ENCODE data around the gene IGF2BP2. TPM values are rescaled to one million over a fixed set of nuclear protein-coding genes. Genes with fewer than 3 reads are reported as not detected.

IGF2BP2 gene
- total and polyA plus RNA-seq, 9 of the 15 experiments (the other 6 are each of a cell fraction or from before 2014, with no cell fraction given): 3.2 to 59.6 (median 30.5) TPM

DNA sequence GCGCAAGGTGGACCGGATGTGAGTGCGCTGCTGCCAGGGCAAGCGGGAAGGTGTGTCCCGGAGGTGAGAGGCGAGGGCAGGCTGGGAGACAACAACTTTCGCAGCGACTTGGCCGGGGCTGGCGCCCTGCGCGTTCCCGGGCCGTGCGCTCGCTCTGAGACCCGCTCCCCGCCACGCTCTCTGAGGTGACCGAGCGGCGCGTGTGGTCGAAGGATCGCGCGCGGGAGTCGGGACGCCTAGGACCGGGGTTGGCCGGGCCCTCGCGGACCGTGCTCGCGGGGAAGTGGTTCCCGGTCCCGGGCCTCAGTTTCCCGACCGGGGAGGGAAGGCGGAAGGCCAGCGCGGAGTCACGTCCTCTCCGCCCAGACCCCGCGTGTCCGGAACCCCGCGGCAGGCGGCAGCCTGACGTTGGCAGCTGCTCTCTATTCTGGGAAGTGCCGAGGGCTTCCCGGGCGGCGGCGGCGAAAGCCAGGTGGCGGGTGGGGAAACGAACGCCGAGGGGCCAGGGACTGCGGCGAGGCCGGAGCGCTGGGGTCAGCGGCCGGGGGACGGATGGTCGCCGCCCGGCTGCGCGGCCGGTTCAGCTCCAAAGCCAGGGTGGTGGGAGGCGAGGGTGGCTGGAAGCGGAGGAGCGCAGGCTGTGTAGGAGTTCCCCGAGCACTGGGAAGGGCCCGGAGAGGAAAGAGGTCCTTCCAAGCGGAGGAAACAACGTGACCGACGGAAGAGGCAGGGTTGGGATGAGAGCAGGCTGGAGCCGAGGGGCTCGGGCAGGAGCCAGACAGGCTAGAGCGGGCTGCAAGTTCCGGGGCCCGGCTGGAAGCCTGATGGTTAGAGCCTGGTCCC, 1.0 kb upstream of the IGF2BP2 start (continued):
- TF ChIP-seq, protein P1, sequence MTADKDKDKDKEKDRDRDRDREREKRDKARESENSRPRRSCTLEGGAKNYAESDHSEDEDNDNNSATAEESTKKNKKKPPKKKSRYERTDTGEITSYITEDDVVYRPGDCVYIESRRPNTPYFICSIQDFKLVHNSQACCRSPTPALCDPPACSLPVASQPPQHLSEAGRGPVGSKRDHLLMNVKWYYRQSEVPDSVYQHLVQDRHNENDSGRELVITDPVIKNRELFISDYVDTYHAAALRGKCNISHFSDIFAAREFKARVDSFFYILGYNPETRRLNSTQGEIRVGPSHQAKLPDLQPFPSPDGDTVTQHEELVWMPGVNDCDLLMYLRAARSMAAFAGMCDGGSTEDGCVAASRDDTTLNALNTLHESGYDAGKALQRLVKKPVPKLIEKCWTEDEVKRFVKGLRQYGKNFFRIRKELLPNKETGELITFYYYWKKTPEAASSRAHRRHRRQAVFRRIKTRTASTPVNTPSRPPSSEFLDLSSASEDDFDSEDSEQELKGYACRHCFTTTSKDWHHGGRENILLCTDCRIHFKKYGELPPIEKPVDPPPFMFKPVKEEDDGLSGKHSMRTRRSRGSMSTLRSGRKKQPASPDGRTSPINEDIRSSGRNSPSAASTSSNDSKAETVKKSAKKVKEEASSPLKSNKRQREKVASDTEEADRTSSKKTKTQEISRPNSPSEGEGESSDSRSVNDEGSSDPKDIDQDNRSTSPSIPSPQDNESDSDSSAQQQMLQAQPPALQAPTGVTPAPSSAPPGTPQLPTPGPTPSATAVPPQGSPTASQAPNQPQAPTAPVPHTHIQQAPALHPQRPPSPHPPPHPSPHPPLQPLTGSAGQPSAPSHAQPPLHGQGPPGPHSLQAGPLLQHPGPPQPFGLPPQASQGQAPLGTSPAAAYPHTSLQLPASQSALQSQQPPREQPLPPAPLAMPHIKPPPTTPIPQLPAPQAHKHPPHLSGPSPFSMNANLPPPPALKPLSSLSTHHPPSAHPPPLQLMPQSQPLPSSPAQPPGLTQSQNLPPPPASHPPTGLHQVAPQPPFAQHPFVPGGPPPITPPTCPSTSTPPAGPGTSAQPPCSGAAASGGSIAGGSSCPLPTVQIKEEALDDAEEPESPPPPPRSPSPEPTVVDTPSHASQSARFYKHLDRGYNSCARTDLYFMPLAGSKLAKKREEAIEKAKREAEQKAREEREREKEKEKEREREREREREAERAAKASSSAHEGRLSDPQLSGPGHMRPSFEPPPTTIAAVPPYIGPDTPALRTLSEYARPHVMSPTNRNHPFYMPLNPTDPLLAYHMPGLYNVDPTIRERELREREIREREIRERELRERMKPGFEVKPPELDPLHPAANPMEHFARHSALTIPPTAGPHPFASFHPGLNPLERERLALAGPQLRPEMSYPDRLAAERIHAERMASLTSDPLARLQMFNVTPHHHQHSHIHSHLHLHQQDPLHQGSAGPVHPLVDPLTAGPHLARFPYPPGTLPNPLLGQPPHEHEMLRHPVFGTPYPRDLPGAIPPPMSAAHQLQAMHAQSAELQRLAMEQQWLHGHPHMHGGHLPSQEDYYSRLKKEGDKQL (CRISPR knock-in tag; IDR thresholded peaks at IDR 0.05; ENCODE audit: borderline replicate concordance): peak; percentile 77; the same call in 1 of the 2 replicates
- TF ChIP-seq, protein P2, sequence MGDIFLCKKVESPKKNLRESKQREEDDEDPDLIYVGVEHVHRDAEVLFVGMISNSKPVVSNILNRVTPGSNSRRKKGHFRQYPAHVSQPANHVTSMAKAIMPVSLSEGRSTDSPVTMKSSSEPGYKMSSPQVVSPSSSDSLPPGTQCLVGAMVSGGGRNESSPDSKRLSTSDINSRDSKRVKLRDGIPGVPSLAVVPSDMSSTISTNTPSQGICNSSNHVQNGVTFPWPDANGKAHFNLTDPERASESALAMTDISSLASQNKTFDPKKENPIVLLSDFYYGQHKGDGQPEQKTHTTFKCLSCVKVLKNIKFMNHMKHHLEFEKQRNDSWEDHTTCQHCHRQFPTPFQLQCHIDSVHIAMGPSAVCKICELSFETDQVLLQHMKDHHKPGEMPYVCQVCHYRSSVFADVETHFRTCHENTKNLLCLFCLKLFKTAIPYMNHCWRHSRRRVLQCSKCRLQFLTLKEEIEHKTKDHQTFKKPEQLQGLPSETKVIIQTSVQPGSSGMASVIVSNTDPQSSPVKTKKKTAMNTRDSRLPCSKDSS (IDR thresholded peaks at IDR 0.05; ENCODE audit: low read depth, partially characterized antibody): no peak
- TF ChIP-seq, protein P3, sequence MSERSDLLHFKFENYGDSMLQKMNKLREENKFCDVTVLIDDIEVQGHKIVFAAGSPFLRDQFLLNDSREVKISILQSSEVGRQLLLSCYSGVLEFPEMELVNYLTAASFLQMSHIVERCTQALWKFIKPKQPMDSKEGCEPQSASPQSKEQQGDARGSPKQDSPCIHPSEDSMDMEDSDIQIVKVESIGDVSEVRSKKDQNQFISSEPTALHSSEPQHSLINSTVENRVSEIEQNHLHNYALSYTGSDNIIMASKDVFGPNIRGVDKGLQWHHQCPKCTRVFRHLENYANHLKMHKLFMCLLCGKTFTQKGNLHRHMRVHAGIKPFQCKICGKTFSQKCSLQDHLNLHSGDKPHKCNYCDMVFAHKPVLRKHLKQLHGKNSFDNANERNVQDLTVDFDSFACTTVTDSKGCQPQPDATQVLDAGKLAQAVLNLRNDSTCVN (CRISPR knock-in tag; IDR thresholded peaks at IDR 0.05): no peak
- TF ChIP-seq MTF1 (CRISPR knock-in tag; IDR thresholded peaks at IDR 0.05; ENCODE audit: borderline replicate concordance) (no peak), NFIC (IDR thresholded peaks at IDR 0.05) (no peak), BACH1 (tag; IDR thresholded peaks at IDR 0.05) (no peak), ZC3H4 (CRISPR knock-in tag; IDR thresholded peaks at IDR 0.05; ENCODE audit: borderline replicate concordance) (no peak), PHB (CRISPR knock-in tag; IDR thresholded peaks at IDR 0.05) (no peak), ARID1B (IDR thresholded peaks at IDR 0.05) (no peak), LARP7 (IDR thresholded peaks at IDR 0.05) (no peak), MEIS2 (IDR thresholded peaks at IDR 0.05; ENCODE audit: partially characterized antibody) (no peak)
- TF ChIP-seq, protein P4, sequence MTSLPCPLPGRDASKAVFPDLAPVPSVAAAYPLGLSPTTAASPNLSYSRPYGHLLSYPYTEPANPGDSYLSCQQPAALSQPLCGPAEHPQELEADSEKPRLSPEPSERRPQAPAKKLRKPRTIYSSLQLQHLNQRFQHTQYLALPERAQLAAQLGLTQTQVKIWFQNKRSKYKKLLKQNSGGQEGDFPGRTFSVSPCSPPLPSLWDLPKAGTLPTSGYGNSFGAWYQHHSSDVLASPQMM (CRISPR knock-in tag; IDR thresholded peaks at IDR 0.05): no peak
- TF ChIP-seq, protein P5, sequence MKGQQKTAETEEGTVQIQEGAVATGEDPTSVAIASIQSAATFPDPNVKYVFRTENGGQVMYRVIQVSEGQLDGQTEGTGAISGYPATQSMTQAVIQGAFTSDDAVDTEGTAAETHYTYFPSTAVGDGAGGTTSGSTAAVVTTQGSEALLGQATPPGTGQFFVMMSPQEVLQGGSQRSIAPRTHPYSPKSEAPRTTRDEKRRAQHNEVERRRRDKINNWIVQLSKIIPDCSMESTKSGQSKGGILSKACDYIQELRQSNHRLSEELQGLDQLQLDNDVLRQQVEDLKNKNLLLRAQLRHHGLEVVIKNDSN (CRISPR knock-in tag; IDR thresholded peaks at IDR 0.05): no peak
- TF ChIP-seq, protein P6, sequence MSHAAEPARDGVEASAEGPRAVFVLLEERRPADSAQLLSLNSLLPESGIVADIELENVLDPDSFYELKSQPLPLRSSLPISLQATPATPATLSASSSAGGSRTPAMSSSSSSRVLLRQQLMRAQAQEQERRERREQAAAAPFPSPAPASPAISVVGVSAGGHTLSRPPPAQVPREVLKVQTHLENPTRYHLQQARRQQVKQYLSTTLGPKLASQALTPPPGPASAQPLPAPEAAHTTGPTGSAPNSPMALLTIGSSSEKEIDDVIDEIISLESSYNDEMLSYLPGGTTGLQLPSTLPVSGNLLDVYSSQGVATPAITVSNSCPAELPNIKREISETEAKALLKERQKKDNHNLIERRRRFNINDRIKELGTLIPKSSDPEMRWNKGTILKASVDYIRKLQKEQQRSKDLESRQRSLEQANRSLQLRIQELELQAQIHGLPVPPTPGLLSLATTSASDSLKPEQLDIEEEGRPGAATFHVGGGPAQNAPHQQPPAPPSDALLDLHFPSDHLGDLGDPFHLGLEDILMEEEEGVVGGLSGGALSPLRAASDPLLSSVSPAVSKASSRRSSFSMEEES (CRISPR knock-in tag; IDR thresholded peaks at IDR 0.05): no peak
